Loucy (cell line): ENCODE results near the gene GALNT9.
A peak's percentile ranks its signal among the peaks of the same experiment; 100 is the strongest.
"Not testable (repeated sequence)": the region's sequence is repeated elsewhere in the genome, so short reads cannot be mapped to it uniquely, and the experiment has no call there.

Experiments used
- H2AFZ ChIP-seq: fragments of 200-600 bp; sonication (generic); 2 replicates; pipeline ENCODE4 v1.6.0; 2016; ENCODE audit warnings: antibody characterized with exemption, mild to moderate bottlenecking, low read length, moderate library complexity
- H3F3A ChIP-seq: fragments of 200-600 bp; 2 replicates; pipeline ENCODE4 v1.6.0; 2016; ENCODE audit warnings: antibody characterized with exemption, low read depth, mild to moderate bottlenecking
- H3K27me3 ChIP-seq: fragments of 200-600 bp; sonication (generic); 2 replicates; pipeline ENCODE4 v1.6.1; 2014; ENCODE audit warnings: low read length, mild to moderate bottlenecking; ENCODE audit not compliant: insufficient read depth, poor library complexity, severe bottlenecking
- H3K36me3 ChIP-seq: fragments of 200-600 bp; sonication (generic); 2 replicates; pipeline ENCODE4 v1.6.1; 2016; ENCODE audit warnings: low read length; ENCODE audit not compliant: insufficient read depth
- H3K4me1 ChIP-seq: fragments of 200-600 bp; sonication (generic); 2 replicates; pipeline ENCODE4 v1.5.1; 2014; ENCODE audit warnings: low read length, mild to moderate bottlenecking; ENCODE audit not compliant: insufficient read depth, poor library complexity, severe bottlenecking
- H3K4me2 ChIP-seq: fragments of 200-600 bp; sonication (generic); 2 replicates; pipeline ENCODE4 v1.6.0; 2014; ENCODE audit warnings: antibody characterized with exemption, low read length, low read depth, mild to moderate bottlenecking; ENCODE audit not compliant: poor library complexity, severe bottlenecking
- H3K4me3 ChIP-seq: fragments of 200-600 bp; sonication (generic); 2 replicates; pipeline ENCODE4 v1.5.1; 2014; ENCODE audit warnings: low read length, mild to moderate bottlenecking, mixed read lengths; ENCODE audit not compliant: poor library complexity, severe bottlenecking
- H3K79me2 ChIP-seq: fragments of 200-600 bp; sonication (generic); 2 replicates; pipeline ENCODE4 v1.6.1; 2014; ENCODE audit warnings: low read length; ENCODE audit not compliant: insufficient read depth
- H3K9ac ChIP-seq: fragments of 200-600 bp; sonication (generic); 2 replicates; pipeline ENCODE4 v1.6.0; 2014; ENCODE audit warnings: mild to moderate bottlenecking, low read depth, low read length, moderate library complexity; ENCODE audit not compliant: poor library complexity, severe bottlenecking
- H3K9me2 ChIP-seq: fragments of 200-600 bp; sonication (generic); replicated peaks from 2 replicates; pipeline ENCODE4 v1.6.1; 2016; ENCODE audit warnings: low read depth, low read length, mixed read lengths
- H3K9me3 ChIP-seq: fragments of 200-600 bp; sonication (generic); 2 replicates; pipeline ENCODE4 v1.6.1; 2014; ENCODE audit warnings: mild to moderate bottlenecking, antibody characterized with exemption, low read length, low read depth; ENCODE audit not compliant: insufficient read depth
- H4K20me1 ChIP-seq: fragments of 200-600 bp; sonication (generic); 2 replicates; pipeline ENCODE4 v1.6.0; 2014; ENCODE audit warnings: antibody characterized with exemption, low read length, mild to moderate bottlenecking; ENCODE audit not compliant: insufficient read depth, poor library complexity, severe bottlenecking
- CTCF ChIP-seq: fragments of 200-600 bp; sonication (generic); conservative IDR thresholded peaks from 2 replicates; pipeline ENCODE4 v1.5.1; 2014; ENCODE audit warnings: mild to moderate bottlenecking, antibody characterized with exemption, low read length
- EZH2phosphoT487 ChIP-seq: fragments of 200-600 bp; IDR thresholded peaks from 2 replicates; pipeline ENCODE4 v1.6.1; 2018; ENCODE audit warnings: antibody characterized with exemption, mild to moderate bottlenecking, moderate library complexity, borderline replicate concordance

Gene GALNT9

GRCh38 chr12:132196038-132196872 is 133.1 kb downstream of the GALNT9 start:
- no peaks in the 10 kb centered on the region for H3K4me1 ChIP-seq
- H3K9me3 ChIP-seq = no peaks in the 10 kb centered on the region
- H3K4me3 ChIP-seq = no peak overlapping the region
- no peaks in the 10 kb centered on the region for H4K20me1 ChIP-seq
- no peaks in the 10 kb centered on the region for H3K79me2 ChIP-seq
- H3F3A ChIP-seq = no peaks in the 10 kb centered on the region
- H3K4me2 ChIP-seq = no peak overlapping the region
- TF ChIP-seq CTCF = no peak
- TF ChIP-seq EZH2phosphoT487 = no peak
- no peak overlapping the region for H2AFZ ChIP-seq
- no peaks in the 10 kb centered on the region for H3K36me3 ChIP-seq
- H3K9ac ChIP-seq = no peak overlapping the region
- H3K27me3 ChIP-seq = no peaks in the 10 kb centered on the region
- no peaks in the 10 kb centered on the region for H3K9me2 ChIP-seq

DNA sequence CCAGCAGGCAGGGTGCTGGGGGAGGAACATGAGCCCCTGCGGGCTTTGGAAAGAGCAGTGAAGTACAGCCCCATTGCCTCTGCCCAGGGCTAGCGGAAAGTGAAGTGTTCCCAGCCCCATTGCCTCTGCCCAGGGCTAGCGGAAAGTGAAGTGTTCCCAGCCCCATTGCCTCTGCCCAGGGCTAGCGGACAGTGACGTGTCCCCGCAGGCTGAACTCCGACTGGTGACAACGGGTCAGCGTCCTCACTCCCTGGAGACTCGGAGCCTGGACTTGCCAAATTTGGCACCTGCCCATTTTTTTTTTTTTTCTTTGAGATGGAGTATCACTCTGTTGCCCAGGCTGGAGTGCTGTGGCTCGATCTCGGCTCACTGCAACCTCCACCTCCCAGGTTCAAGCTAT is 134.1 kb downstream of the GALNT9 start:
- H3K9ac ChIP-seq, H3K36me3 ChIP-seq, H3K4me1 ChIP-seq, H3K9me3 ChIP-seq, H3K4me2 ChIP-seq, H3K27me3 ChIP-seq, H3K9me2 ChIP-seq, H3K4me3 ChIP-seq, H2AFZ ChIP-seq, H3F3A ChIP-seq, H3K79me2 ChIP-seq, H4K20me1 ChIP-seq: not testable (repeated sequence)

DNA sequence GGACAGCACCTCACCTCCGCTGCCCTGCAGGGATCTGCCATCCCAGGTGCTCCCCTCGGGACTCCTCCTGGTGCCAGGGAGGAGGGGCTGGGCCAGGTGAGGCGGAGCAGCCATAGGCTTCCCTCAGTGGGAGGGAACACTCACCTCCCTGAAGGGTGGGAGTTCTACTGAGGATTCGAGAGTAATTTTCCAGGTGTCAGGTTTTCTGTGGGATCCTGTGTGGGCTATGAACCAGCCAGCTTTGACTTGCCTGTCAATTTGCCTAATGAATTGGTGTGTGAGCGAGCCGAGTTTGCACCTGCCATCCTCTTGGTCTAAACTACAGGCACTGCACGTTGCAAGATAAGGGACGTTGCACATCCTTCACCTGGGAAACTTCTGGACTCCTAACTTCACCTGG is 134.8 kb downstream of the GALNT9 start:
- Histone ChIP-seq H3K4me3 (no peak overlapping the region), H3K9me3 (no peaks in the 10 kb centered on the region), H3K36me3 (no peaks in the 10 kb centered on the region), H3K27me3 (no peaks in the 10 kb centered on the region), H3F3A (no peaks in the 10 kb centered on the region), H3K4me2 (no peak overlapping the region), H4K20me1 (no peaks in the 10 kb centered on the region), H3K79me2 (no peaks in the 10 kb centered on the region), H3K9me2 (no peaks in the 10 kb centered on the region), H3K9ac (no peak overlapping the region), H3K4me1 (peaks cover 6% of the 10 kb centered on the region), H2AFZ (no peak overlapping the region)
- TF ChIP-seq EZH2phosphoT487 (no peak), CTCF (no peak)

GRCh38 chr12:132194056-132194455 is 135.3 kb downstream of the GALNT9 start:
- no peaks in the 10 kb centered on the region for H4K20me1 ChIP-seq
- no peaks in the 10 kb centered on the region for H3K9me2 ChIP-seq
- H3K4me1 ChIP-seq = peaks cover 9% of the 10 kb centered on the region
- no peak overlapping the region for H3K9ac ChIP-seq
- no peaks in the 10 kb centered on the region for H3K27me3 ChIP-seq
- TF ChIP-seq CTCF (peak; percentile 46), EZH2phosphoT487 (no peak)
- H3K9me3 ChIP-seq = no peaks in the 10 kb centered on the region
- H3F3A ChIP-seq = no peaks in the 10 kb centered on the region
- H3K4me3 ChIP-seq = no peak overlapping the region
- H3K4me2 ChIP-seq = no peak overlapping the region
- no peaks in the 10 kb centered on the region for H3K79me2 ChIP-seq
- H3K36me3 ChIP-seq = no peaks in the 10 kb centered on the region
- H2AFZ ChIP-seq = no peak overlapping the region
